GM23338 (cell line): ENCODE results near the gene HGD. TPM values are rescaled to one million over a fixed set of nuclear protein-coding genes. Genes with fewer than 3 reads are reported as not detected.

Experiments used
- ATAC-seq: fragments of 200-7000 bp; cut with Tn5 transposase; 3 replicates; pipeline ENCODE4 v1.9.1; 2020
- DNase-seq: peaks from one replicate; pipeline ENCODE4 v3.0.0-alpha.2; 2015; ENCODE audit warnings: low spot score
- H2AFZ ChIP-seq: fragments of 200-600 bp; sonication (generic); 2 replicates; pipeline ENCODE4 v1.8.0; 2016; ENCODE audit warnings: antibody characterized with exemption, mild to moderate bottlenecking, moderate library complexity
- H3F3A ChIP-seq: fragments of 200-600 bp; sonication (generic); replicated peaks from 2 replicates; pipeline ENCODE4 v1.8.0; 2017; ENCODE audit warnings: antibody characterized with exemption, mixed run types, low read depth
- H3K27ac ChIP-seq: fragments of 200-600 bp; sonication (generic); 2 replicates; pipeline ENCODE4 v1.6.1; 2016; ENCODE audit warnings: low read depth
- H3K27me3 ChIP-seq: fragments of 200-600 bp; sonication (generic); 2 replicates; pipeline ENCODE4 v1.8.0; 2016; ENCODE audit warnings: mild to moderate bottlenecking, mixed run types, moderate library complexity; ENCODE audit not compliant: insufficient read depth
- H3K36me3 ChIP-seq: fragments of 200-600 bp; sonication (generic); 2 replicates; pipeline ENCODE4 v1.8.0; 2016; ENCODE audit warnings: mild to moderate bottlenecking; ENCODE audit not compliant: insufficient read depth
- H3K4me1 ChIP-seq: fragments of 200-600 bp; sonication (generic); 2 replicates; pipeline ENCODE4 v1.8.0; 2016; ENCODE audit warnings: mild to moderate bottlenecking, moderate library complexity; ENCODE audit not compliant: insufficient read depth
- H3K4me2 ChIP-seq: fragments of 200-600 bp; sonication (generic); 2 replicates; pipeline ENCODE4 v1.7.1; 2017; ENCODE audit warnings: mixed run types
- H3K4me3 ChIP-seq: fragments of 200-600 bp; sonication (generic); 2 replicates; pipeline ENCODE4 v1.6.1; 2016; ENCODE audit warnings: mixed run types
- H3K79me2 ChIP-seq: fragments of 200-600 bp; sonication (generic); replicated peaks from 2 replicates; pipeline ENCODE4 v1.8.0; 2017; ENCODE audit warnings: mild to moderate bottlenecking; ENCODE audit not compliant: insufficient read depth
- H3K9me2 ChIP-seq: fragments of 200-600 bp; sonication (generic); 2 replicates; pipeline ENCODE4 v1.8.0; 2017; ENCODE audit not compliant: insufficient read depth
- H4K20me1 ChIP-seq: fragments of 200-600 bp; sonication (generic); replicated peaks from 2 replicates; pipeline ENCODE4 v1.8.0; 2017; ENCODE audit warnings: mild to moderate bottlenecking; ENCODE audit not compliant: insufficient read depth
- H3K27ac Mint-ChIP-seq: 2 replicates; pipeline ENCODE4 v1.8.0; 2020; ENCODE audit warnings: inconsistent platforms, mild to moderate bottlenecking, moderate library complexity, mixed read lengths
- H3K27me3 Mint-ChIP-seq: 3 replicates; pipeline ENCODE4 v1.8.0; 2022; ENCODE audit warnings: low read depth, mild to moderate bottlenecking, moderate library complexity, mixed read lengths, inconsistent platforms; ENCODE audit not compliant: insufficient read depth, poor library complexity
- H3K36me3 Mint-ChIP-seq: 3 replicates; pipeline ENCODE4 v1.8.0; 2021; ENCODE audit warnings: low read depth, mild to moderate bottlenecking, inconsistent platforms, moderate library complexity, mixed read lengths
- H3K4me1 Mint-ChIP-seq: 3 replicates; pipeline ENCODE4 v1.8.0; 2020; ENCODE audit warnings: mild to moderate bottlenecking, inconsistent platforms, mixed read lengths
- H3K4me3 Mint-ChIP-seq: 3 replicates; pipeline ENCODE4 v1.8.0; 2021; ENCODE audit warnings: moderate library complexity, mild to moderate bottlenecking, inconsistent platforms, mixed read lengths
- H3K9me3 Mint-ChIP-seq: 3 replicates; pipeline ENCODE4 v1.8.0; 2020; ENCODE audit warnings: moderate library complexity, mild to moderate bottlenecking, inconsistent platforms, mixed read lengths
- CREB1 ChIP-seq: fragments of 250-450 bp; sonication (Bioruptor Pico); IDR thresholded peaks from 2 replicates; pipeline ENCODE4 v1.5.0; 2020; ENCODE audit warnings: low read depth, mild to moderate bottlenecking, moderate library complexity
- CTCF ChIP-seq, 2 experiments: fragments of 200-600 bp in 1 of 2; sonication (generic) in 1 of 2; conservative IDR thresholded peaks; 2 replicates each; pipeline versions ENCODE4 v1.5.1 to v1.6.1; 2016 to 2017; ENCODE audit warnings: antibody characterized with exemption in 2 of 2, low read depth in 2 of 2, mild to moderate bottlenecking in 2 of 2, moderate library complexity in 1 of 2
- EZH2phosphoT487 ChIP-seq: fragments of 200-600 bp; sonication (generic); IDR thresholded peaks from one replicate; pipeline ENCODE4 v1.8.1; 2018; ENCODE audit warnings: antibody characterized with exemption; ENCODE audit not compliant: unreplicated experiment
- JUNB ChIP-seq: IDR thresholded peaks from one replicate; pipeline ENCODE4 v1.6.1; 2016; ENCODE audit warnings: antibody characterized with exemption; ENCODE audit not compliant: unreplicated experiment
- NANOG ChIP-seq: IDR thresholded peaks from 2 replicates; pipeline ENCODE4 v1.6.1; 2016; ENCODE audit warnings: antibody characterized with exemption, borderline replicate concordance
- POLR2AphosphoS5 ChIP-seq: IDR thresholded peaks from 2 replicates; pipeline ENCODE4 v1.6.1; 2016; ENCODE audit warnings: antibody characterized with exemption, low read depth
- REST ChIP-seq: IDR thresholded peaks from one replicate; pipeline ENCODE4 v1.6.1; 2018; ENCODE audit warnings: antibody characterized with exemption; ENCODE audit not compliant: unreplicated experiment
- STAT1 ChIP-seq: IDR thresholded peaks from one replicate; pipeline ENCODE4 v1.6.1; 2016; ENCODE audit warnings: antibody characterized with exemption; ENCODE audit not compliant: unreplicated experiment
- ZNF114 ChIP-seq: fragments of 250-450 bp; sonication (Bioruptor Pico); IDR thresholded peaks from 2 replicates; pipeline ENCODE4 v1.5.0; 2020; ENCODE audit warnings: mild to moderate bottlenecking, moderate library complexity
- ZNF331 ChIP-seq: fragments of 250-450 bp; sonication (Bioruptor Pico); IDR thresholded peaks from 2 replicates; pipeline ENCODE4 v1.5.0; 2020; ENCODE audit warnings: low read depth, mild to moderate bottlenecking, moderate library complexity
- ZNF462 ChIP-seq: fragments of 250-450 bp; sonication (Bioruptor Pico); IDR thresholded peaks from 2 replicates; pipeline ENCODE4 v1.5.0; 2020; ENCODE audit warnings: mild to moderate bottlenecking, moderate library complexity
- polyA plus RNA-seq: library from polyadenylated mRNA; unstranded; fragments of >200 nt; fragmentation: Nextera tagmentation; extraction: Ambion mirVana; gene quantifications from 2 replicates; pipeline ENCODE4 v1.2.1, GENCODE V29; 2016
- total RNA-seq: library from RNA; depleted of rRNA; stranded (reverse); fragments of >200 nt; shearing (Covaris generic); gene quantifications from 2 replicates; pipeline ENCODE4 v1.2.3, GENCODE V29; 2014

HGD gene
- total and polyA plus RNA-seq, 2 experiments from 2014 or later: not detected

GRCh38 chr3:120699333-120699732 is 17.3 kb upstream of the HGD start:
- Histone ChIP-seq H3F3A (no peaks in the 10 kb centered on the region), H3K27ac (no peak overlapping the region), H3K4me2 (no peak overlapping the region), H3K79me2 (no peaks in the 10 kb centered on the region), H3K36me3 (no peaks in the 10 kb centered on the region), H3K9me2 (no peaks in the 10 kb centered on the region), H3K4me1 (peaks cover 31% of the 10 kb centered on the region), H2AFZ (no peak overlapping the region), H4K20me1 (no peaks in the 10 kb centered on the region), H3K27me3 (no peaks in the 10 kb centered on the region), H3K4me3 (no peak overlapping the region)
- ATAC-seq (no peak), DNase-seq (no peak)
- no peak for TF ChIP-seq STAT1
- TF ChIP-seq ZNF114 (CRISPR knock-in tag): no peak
- no peak for TF ChIP-seq EZH2phosphoT487
- no peak for TF ChIP-seq JUNB
- TF ChIP-seq ZNF462 (CRISPR knock-in tag): no peak
- no peak for TF ChIP-seq CREB1 (CRISPR knock-in tag)
- TF ChIP-seq REST: no peak
- TF ChIP-seq ZNF331 (CRISPR knock-in tag): no peak
- no peak for TF ChIP-seq CTCF (conservative IDR thresholded peaks at IDR 0.05; ENCODE audit: low read depth in 2 of 2)
- TF ChIP-seq POLR2AphosphoS5: no peak
- no peak for TF ChIP-seq NANOG
- no peak overlapping the region for H3K27ac Mint-ChIP-seq
- peaks cover 2% of the 10 kb centered on the region for H3K27me3 Mint-ChIP-seq
- no peaks in the 10 kb centered on the region; the same call in 1 of the 3 replicates for H3K9me3 Mint-ChIP-seq
- H3K4me1 Mint-ChIP-seq: peaks cover 31% of the 10 kb centered on the region; the same call in 2 of the 3 replicates
- H3K4me3 Mint-ChIP-seq: no peak overlapping the region
- peaks cover 20% of the 10 kb centered on the region; the same call in 2 of the 3 replicates for H3K36me3 Mint-ChIP-seq
